Activated CD8-positive, alpha-beta memory T cell treated with anti-CD3 and anti-CD28 coated beads, Interleukin-2, amount 50 U/mL, for 24 hours (primary cell): ENCODE results near the gene UROC1.

Experiments used
- DNase-seq: peaks from one replicate; pipeline ENCODE4 v3.0.0-alpha.2; 2020; ENCODE audit errors: extremely low read depth

UROC1 gene

DNA sequence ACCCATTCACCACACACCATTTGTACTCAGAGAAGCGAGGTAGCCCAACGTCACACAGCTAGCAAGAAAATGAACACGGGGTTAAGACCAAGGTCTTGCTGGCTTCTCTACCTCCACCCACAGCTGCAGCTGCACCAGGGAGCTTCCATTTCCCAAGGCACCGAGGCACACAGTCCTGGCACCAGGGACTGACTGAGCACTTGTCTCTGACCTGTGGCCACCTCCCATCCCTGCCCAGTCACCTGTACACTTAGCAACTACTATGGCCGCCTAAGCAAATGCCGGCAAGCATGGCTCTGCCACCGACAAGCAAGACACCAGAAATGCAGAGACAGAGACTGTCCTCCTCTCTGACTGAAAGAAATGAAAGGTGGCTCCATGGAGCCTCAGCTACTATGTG, 57.2 kb downstream of the UROC1 start:
- DNase-seq, result no peak

- DNase-seq, result no peak
Measured at GRCh38 chr3:126459763-126460127, 57.8 kb downstream of the UROC1 start.

- DNase-seq, result no peak
Measured at GRCh38 chr3:126459111-126459762, 58.3 kb downstream of the UROC1 start.

GRCh38 chr3:126456766-126457388, 60.7 kb downstream of the UROC1 start:
- no peak for DNase-seq

GRCh38 chr3:126456211-126456610, 61.4 kb downstream of the UROC1 start:
- DNase-seq, result no peak

DNA sequence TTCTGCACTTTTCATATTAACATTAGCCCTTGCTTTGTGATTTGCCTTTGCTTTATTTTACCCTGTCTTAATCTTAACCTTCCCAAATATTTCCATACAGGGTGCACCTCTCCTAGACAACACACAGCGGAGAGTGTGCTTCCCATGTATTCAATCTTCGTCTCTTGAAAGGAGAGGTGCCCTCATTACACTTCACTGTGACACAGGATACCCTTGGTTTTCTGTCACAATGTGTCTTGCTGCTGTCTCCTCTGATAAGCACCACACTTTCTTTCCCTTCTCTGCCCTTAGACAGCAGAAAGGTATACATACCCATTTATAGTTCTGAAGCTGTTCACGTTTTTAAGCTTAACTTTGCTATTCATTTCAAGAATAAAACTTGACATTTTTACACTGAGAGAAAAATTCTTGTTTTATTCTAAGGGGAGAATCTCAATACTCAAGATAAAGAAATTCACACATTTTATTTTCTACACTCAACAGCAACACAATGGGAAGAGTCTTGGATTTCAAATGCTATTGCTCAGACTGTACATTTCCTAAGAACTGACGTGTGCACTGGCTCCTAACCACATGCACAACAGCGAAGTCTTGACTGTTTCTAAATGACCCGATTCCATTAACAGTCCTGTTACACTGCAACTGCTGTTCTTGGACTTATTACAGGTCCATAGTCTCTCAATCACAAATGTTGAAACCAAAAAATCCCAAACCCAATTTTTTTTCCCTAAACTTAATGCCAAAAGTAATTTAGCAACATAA, 63.0 kb downstream of the UROC1 start:
- no peak for DNase-seq

GRCh38 chr3:126454025-126454424, 63.5 kb downstream of the UROC1 start:
- DNase-seq, result no peak

DNA sequence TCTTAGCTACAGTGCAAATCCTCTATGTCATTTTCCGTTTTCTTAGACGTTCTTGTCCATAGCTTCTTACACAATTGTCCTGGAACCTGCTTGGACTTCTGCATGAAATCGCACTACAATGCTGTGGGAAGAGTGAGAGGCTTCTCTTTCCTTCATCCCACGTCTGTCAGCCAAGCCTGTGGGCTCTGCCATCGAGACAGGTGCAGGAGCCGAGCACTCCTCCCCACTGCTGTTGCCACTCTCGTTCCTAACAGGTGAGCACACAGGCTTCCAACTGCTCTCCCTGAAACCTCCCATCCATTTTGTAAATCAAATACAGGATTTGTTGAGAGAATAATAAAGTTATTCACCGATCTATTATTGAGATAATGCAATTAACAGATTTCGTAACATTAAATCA, 65.4 kb downstream of the UROC1 start:
- no peak for DNase-seq

GRCh38 chr3:126451511-126451910, 66.1 kb downstream of the UROC1 start:
- DNase-seq, result no peak

- DNase-seq, result no peak
Measured at GRCh38 chr3:126450744-126451143, 66.8 kb downstream of the UROC1 start.

- DNase-seq, result no peak
Measured at GRCh38 chr3:126450219-126450618, 67.4 kb downstream of the UROC1 start.

- DNase-seq, result no peak
Measured at GRCh38 chr3:126449621-126450051, 67.9 kb downstream of the UROC1 start.

- DNase-seq, result no peak
Measured at GRCh38 chr3:126448893-126449180, 68.7 kb downstream of the UROC1 start.

GRCh38 chr3:126448136-126448892, 69.3 kb downstream of the UROC1 start:
- DNase-seq, result no peak

DNA sequence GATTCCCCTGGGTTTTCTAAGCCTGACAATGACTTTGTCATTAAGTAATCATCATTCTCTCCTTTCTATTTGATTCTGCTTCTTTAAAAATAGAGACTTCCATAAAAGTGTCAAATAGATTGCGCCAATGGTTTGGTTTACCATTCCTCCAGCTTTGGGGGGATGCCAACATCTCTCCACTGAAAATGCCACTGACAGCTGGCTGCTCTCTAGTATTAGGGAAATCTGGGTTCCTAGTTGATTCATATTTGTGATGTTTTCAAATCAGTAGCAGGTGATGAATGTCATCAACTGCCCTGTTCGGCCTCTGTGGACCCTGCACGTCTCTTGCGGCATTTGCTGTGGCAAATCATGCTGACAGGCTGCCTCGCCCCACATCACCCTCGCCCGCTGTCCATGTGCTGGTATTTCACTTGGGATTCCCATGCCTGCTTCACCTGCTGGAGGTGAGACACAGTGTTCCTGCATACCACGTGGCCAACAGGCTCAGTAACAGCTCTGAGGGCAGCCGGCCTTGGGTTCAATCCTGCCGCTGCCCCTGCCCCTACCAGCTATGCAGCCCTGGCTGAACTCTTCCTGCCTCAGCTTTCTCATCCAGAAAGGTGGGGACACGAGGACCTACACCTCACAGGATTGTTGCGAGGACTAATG, 70.0 kb downstream of the UROC1 start:
- no peak for DNase-seq

GRCh38 chr3:126446791-126447190, 70.8 kb downstream of the UROC1 start:
- DNase-seq, result no peak

DNA sequence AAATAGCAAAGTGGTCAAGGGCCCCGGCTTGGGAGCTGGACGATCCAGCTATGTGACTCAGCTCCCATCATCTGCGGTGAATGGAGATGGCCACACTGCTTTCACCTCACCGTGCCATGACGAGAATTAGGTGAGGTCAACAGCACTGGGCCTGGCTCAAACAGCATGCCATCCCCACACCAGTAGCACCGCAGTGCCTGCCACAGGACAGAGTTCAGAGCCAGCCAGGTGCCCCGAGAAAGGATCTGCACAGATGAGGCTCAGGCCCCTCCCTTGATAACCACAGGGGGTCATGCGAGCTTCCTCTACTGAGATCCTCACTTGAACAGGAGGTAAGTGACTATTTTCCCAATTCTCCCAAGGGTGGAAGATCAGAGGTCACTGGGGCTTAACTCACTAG, 71.3 kb downstream of the UROC1 start:
- DNase-seq, result no peak

GRCh38 chr3:126445506-126445905, 72.1 kb downstream of the UROC1 start:
- no peak for DNase-seq

- no peak for DNase-seq
Measured at GRCh38 chr3:126442856-126443242, 74.7 kb downstream of the UROC1 start.

- DNase-seq, result no peak
Measured at GRCh38 chr3:126442094-126442855, 75.3 kb downstream of the UROC1 start.

GRCh38 chr3:126441256-126441880, 76.2 kb downstream of the UROC1 start:
- DNase-seq, result no peak
